Ovary (tissue), 9 donors: Measurements from ENCODE around the gene CD81. TPM values are rescaled to one million over a fixed set of nuclear protein-coding genes. Genes with fewer than 3 reads are reported as not detected.
"Not testable (repeated sequence)": the region's sequence is repeated elsewhere in the genome, so short reads cannot be mapped to it uniquely, and the experiment has no call there.

Experiments
- DNase-seq, 5 donors: peaks; one replicate each; pipeline ENCODE4 v3.0.0-alpha.2; 2019 to 2020
- H3K27ac ChIP-seq, 2 donors: fragments of 200-600 bp; one replicate each; pipeline versions ENCODE4 v1.5.1 to v1.8.0; 2019 to 2022
- H3K27me3 ChIP-seq: fragments of 200-600 bp; one replicate; pipeline ENCODE4 v1.8.0; 2022
- H3K36me3 ChIP-seq: fragments of 200-600 bp; sonication (generic); one replicate; pipeline ENCODE4 v1.5.1; 2019
- H3K4me1 ChIP-seq: one replicate; pipeline ENCODE4 v1.8.1; 2013; ENCODE audit warnings: mild to moderate bottlenecking, moderate library complexity; ENCODE audit not compliant: insufficient read depth
- H3K4me3 ChIP-seq: fragments of 200-600 bp; sonication (generic); one replicate; pipeline ENCODE4 v1.5.1; 2017
- H3K9me3 ChIP-seq, 2 donors: fragments of 200-600 bp in 1 of 2; sonication (generic) in 1 of 2; one replicate each; pipeline versions ENCODE4 v1.5.1 to v1.8.1; 2013 to 2019; ENCODE audit warnings: mild to moderate bottlenecking in 1 of 2, moderate library complexity in 1 of 2
- EP300 ChIP-seq: sonication (generic); formaldehyde crosslinking; IDR thresholded peaks from one replicate; pipeline ENCODE4 v1.6.1; 2017; ENCODE audit warnings: antibody characterized with exemption
- POLR2A ChIP-seq: fragments of 450-650 bp; IDR thresholded peaks from one replicate; pipeline ENCODE4 v1.6.1; 2017; ENCODE audit warnings: antibody characterized with exemption, mild to moderate bottlenecking, moderate library complexity
- WGBS, 3 donors: extraction: QIAGEN DNeasy Blood & Tissue Kit in 1 of 3; methylation state at CpG; one replicate each; pipeline versions ENCODE4 v1.1.5 to v1.1.7; 2013 to 2017; 5-methylcytosine and 5-hydroxymethylcytosine counted together
- intact Hi-C, 4 donors: fragments of 100-400 bp; cut with DNase I; formaldehyde crosslinking; loops; one replicate each; pipeline versions ENCODE4 v1.11.0 to v1.15.1; 2022 to 2023
- polyA plus RNA-seq, 2 donors: library from polyadenylated mRNA; stranded (reverse); fragments of 200-250 nt in 1 of 2; fragments of 350-450 nt in 1 of 2; fragmentation: Illumina TruSeq in 1 of 2; extraction: RNeasy Lipid Tissue Mini Kit (QIAGEN cat#74804) in 1 of 2; gene quantifications; one replicate each; pipeline ENCODE4 v1.2.3, GENCODE V29; 2013 to 2014
- total RNA-seq, 7 donors: library from RNA; depleted of rRNA in 2 of 7; stranded (reverse); fragments of >200 nt in 2 of 7; fragmentation: NEBNext Ultra II Directional in 3 of 7; extraction: Animal tissue kit (Norgen Biotek cat#: 25700) in 3 of 7; gene quantifications; one replicate each; pipeline versions ENCODE4 v1.1.0 to v1.2.4, GENCODE V29; 2016 to 2023
- TF ChIP-seq, protein P1 (sequence below), 3 donors: fragments of 450-650 bp in 2 of 3; fragments of 200-600 bp in 1 of 3; IDR thresholded peaks; one replicate each; pipeline versions ENCODE4 v1.5.1 to v1.8.0; 2016 to 2022; ENCODE audit warnings: antibody characterized with exemption in 3 of 3, mild to moderate bottlenecking in 1 of 3
- donor health status: DM: no; HTN: no; CAD: no; lungs with moderate emphysema.
- donor health status: DM: no; HTN: no; CAD: no.
- donor health status: Bipolar disorder and iron deficiency.
- donor health status: DM: yes; HTN: yes; CAD: no.
- donor health status: DM: no; HTN: no; CAD: no.
- donor health status: DM: yes; HTN: yes; CAD: no.

The CD81 gene
- total and polyA plus RNA-seq, 9 donors: 206 to 723 (median 541) TPM

DNA sequence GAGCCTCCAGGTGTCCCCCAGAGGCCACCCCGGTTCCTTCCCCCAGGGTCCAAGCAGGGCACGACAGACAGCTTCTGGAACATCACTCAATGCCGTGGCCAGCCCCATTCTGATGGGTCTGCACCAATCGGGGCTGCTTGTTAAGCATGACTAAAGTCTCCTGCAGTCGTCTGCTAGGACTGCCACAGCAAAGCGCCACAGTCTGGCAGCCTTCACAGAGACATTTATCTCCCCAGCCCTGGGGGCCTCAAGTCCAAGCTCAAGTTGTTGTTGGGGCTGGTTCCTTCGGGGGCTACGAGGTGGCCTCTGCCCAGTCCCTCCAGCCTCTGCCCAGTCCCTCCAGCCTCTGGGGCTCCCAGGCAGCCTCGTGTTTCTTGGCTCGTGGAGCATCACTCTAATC, 14.0 kb upstream of the CD81 start:
- Histone ChIP-seq H3K9me3 (no peaks in the 10 kb centered on the region), H3K4me3 (no peak overlapping the region), H3K4me1 (no peaks in the 10 kb centered on the region), H3K27ac (no peak overlapping the region), H3K27me3 (no peaks in the 10 kb centered on the region), H3K36me3 (no peaks in the 10 kb centered on the region)
- no peak for DNase-seq
- intact Hi-C loops: no loop called here
- 89 to 93% (median 90%) methylated on average over 10 of the region's 10 CpGs for WGBS, 3 donors
- TF ChIP-seq, protein P1, sequence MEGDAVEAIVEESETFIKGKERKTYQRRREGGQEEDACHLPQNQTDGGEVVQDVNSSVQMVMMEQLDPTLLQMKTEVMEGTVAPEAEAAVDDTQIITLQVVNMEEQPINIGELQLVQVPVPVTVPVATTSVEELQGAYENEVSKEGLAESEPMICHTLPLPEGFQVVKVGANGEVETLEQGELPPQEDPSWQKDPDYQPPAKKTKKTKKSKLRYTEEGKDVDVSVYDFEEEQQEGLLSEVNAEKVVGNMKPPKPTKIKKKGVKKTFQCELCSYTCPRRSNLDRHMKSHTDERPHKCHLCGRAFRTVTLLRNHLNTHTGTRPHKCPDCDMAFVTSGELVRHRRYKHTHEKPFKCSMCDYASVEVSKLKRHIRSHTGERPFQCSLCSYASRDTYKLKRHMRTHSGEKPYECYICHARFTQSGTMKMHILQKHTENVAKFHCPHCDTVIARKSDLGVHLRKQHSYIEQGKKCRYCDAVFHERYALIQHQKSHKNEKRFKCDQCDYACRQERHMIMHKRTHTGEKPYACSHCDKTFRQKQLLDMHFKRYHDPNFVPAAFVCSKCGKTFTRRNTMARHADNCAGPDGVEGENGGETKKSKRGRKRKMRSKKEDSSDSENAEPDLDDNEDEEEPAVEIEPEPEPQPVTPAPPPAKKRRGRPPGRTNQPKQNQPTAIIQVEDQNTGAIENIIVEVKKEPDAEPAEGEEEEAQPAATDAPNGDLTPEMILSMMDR (IDR thresholded peaks at IDR 0.05): no peak
- TF ChIP-seq EP300 (no peak), POLR2A (no peak)

DNA sequence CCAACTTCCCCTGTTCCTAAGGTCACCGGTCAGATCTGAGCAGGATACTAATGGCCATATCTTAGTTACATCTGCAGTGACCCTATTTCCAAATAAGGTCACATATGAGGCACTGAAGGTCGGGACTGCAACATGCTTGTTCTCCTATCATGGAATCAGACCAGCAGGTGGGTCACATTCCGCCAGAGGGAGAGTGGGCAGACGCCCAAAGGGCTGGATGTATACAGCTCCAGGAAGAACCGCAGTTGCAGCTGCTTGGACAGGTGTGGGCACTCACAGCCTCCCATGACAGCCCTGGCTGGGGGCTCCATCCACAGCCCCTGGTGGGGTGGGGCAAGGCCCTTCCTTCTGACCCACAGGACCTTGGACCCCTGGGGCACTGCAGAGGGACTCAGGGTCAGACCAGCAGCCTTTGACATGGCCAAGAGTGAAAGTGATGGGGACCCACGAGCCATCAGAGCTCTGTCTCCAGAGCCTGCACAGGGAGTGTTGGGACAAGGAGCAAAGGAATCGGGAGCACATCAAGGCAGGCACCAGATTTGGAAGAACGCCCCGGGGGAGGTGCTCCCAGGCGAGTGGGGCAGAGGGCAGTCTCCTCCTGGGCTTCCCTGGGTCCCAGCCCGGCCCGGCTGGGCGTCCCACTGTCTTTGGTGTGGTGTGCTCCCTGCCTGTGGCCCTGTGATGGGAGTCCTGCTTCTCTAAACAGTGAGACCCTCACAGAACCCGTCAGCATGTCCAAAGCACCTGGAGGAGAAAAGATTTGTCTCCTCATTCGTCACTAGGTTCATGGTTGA, 13.3 kb upstream of the CD81 start:
- no peaks in the 10 kb centered on the region for H3K36me3 ChIP-seq
- H3K4me1 ChIP-seq: no peaks in the 10 kb centered on the region
- no peak overlapping the region for H3K4me3 ChIP-seq
- WGBS, 3 donors: 87 to 93% (median 92%) methylated on average over 15 of the region's 15 CpGs
- H3K27me3 ChIP-seq: no peaks in the 10 kb centered on the region
- intact Hi-C loops: no loop called here
- no peak for DNase-seq
- no peaks in the 10 kb centered on the region for H3K9me3 ChIP-seq
- TF ChIP-seq POLR2A: no peak
- TF ChIP-seq, protein P1 (IDR thresholded peaks at IDR 0.05): no peak
- TF ChIP-seq EP300: no peak
- no peak overlapping the region for H3K27ac ChIP-seq

DNA sequence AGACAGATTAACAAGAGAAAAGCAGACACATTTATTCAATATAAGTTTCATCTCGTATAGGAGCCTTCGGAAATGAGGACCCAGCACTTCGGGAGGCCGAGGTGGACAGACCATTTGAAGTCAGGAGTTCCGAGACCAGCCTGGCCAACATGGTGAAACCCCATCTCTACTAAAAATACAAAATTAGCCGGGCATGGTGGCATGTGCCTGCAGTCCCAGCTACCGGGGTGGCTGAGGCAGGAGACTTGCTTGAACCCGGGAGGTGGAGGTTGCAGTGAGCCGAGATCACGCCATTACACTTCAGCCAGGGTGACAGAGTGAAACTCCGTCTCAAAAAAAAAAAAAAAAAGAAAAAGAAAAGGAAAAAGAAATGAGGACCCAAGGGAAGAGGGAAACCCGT, 12.7 kb upstream of the CD81 start:
- H3K4me1 ChIP-seq, H3K27me3 ChIP-seq, intact Hi-C loops, H3K4me3 ChIP-seq, DNase-seq, H3K9me3 ChIP-seq, H3K36me3 ChIP-seq, H3K27ac ChIP-seq: not testable (repeated sequence)
- WGBS, 3 donors: 95 to 97% (median 96%) methylated on average over 12 of the region's 12 CpGs

DNA sequence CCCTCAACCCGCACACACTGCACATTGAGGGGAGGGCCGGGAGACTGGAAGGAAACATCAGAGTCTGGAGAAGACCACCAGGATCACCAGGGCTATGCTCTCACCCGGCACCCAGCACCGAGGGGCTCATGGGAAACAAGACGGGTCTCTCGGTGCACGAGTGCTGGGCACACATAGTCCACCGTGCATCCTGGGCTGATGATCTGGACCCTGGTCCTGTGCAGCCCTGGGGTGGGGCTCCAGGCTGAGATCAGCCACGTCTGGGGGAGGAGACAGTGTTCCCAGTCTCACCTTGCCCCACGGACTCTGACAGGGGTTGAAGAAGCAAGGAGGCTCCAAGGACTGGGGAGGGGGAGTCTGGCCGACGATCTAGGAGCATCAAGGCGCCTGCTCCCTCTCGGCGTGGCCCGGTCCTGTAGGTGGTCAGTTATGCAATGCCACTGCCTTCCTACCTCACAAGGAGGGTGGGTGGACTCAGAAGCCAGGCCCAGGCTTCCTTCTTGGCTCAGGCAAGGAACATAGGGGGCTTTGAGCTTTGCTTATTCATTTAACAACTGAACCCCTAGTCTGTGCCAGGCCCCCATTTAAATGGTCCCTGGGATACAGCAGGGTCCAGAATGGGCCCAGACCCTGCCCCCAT, 11.4 kb upstream of the CD81 start:
- H3K27ac ChIP-seq: no peak overlapping the region

More for the DNA sequence above, 11.4 kb upstream of the CD81 start:
- no peak for DNase-seq
- intact Hi-C loops: no loop called here
- no peaks in the 10 kb centered on the region for H3K27me3 ChIP-seq
- H3K36me3 ChIP-seq: no peaks in the 10 kb centered on the region
- H3K9me3 ChIP-seq: no peaks in the 10 kb centered on the region
- TF ChIP-seq, protein P1 (IDR thresholded peaks at IDR 0.05): no peak
- no peak for TF ChIP-seq POLR2A
- no peak for TF ChIP-seq EP300
- no peak overlapping the region for H3K4me3 ChIP-seq
- H3K4me1 ChIP-seq: no peaks in the 10 kb centered on the region
- WGBS, 3 donors: 89 to 92% (median 90%) methylated on average over 16 of the region's 16 CpGs
